Fibroblast of skin of right quadriceps (primary cell): ENCODE results near the gene SLC52A1.
"Not testable (repeated sequence)": the region's sequence is repeated elsewhere in the genome, so short reads cannot be mapped to it uniquely, and the experiment has no call there.

Source experiments
- DNase-seq: peaks from one replicate; pipeline ENCODE4 v3.0.0-alpha.2; 2013

SLC52A1 gene

DNA sequence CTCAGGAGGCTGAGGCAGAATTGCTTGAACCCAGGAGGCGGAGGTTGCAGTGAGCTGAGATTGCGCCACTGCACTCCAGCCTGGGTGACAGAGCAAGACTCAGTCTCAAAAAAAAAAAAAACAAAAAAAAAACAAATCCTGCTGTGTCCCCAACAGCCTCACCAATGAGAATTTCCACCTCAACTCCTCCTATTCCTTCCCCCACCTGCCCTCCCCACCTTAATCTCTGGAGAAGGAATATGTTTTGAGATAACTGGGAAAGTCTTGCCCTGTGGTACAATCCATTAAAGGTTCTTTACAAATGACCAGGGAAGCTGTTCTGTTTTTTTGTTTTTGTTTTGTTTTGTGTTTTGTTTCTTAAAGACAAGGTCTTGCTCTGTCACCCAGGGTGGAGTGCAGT lies 5.1 kb downstream of the SLC52A1 start:
- not testable (repeated sequence) for DNase-seq

- no peak for DNase-seq
These were observed 7.3 kb downstream of the SLC52A1 start for GRCh38 chr17:5027916-5028315.

GRCh38 chr17:5027299-5027698 lies 7.9 kb downstream of the SLC52A1 start:
- no peak for DNase-seq

- no peak for DNase-seq
These were observed 10.6 kb downstream of the SLC52A1 start for GRCh38 chr17:5024604-5025003.

- DNase-seq = no peak
These were observed 11.6 kb downstream of the SLC52A1 start for GRCh38 chr17:5023588-5024147.

GRCh38 chr17:5022171-5022711 lies 13.0 kb downstream of the SLC52A1 start:
- DNase-seq = no peak

DNA sequence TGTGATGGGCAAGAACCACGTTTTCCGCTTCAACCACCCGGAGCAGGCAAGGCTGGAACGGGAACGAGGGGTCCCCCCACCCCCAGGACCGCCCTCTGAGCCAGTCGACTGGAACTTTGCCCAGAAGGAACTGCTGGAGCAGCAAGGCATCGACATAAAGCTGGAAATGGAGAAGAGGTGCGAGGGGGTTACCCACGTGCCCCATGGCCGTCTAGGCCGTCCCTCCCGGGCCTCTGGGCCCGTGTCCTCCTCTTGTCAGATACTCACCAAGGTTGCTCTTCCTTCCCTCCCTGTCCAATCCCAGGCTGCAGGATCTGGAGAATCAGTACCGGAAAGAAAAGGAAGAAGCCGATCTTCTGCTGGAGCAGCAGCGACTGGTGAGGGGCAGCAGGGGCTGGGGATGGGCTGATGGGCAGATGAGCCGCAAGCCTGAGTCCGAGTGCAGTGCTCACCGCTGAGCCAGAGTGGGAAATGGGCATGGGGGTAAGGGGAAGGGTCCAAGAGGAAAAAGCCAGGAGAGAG lies 14.7 kb downstream of the SLC52A1 start:
- no peak for DNase-seq

- DNase-seq = peak; percentile 19
These were observed 15.7 kb downstream of the SLC52A1 start for GRCh38 chr17:5019475-5019956.

GRCh38 chr17:5014357-5014756 lies 20.9 kb downstream of the SLC52A1 start:
- DNase-seq = no peak

- peak; percentile 17 for DNase-seq
These were observed 23.3 kb downstream of the SLC52A1 start for GRCh38 chr17:5011928-5012327.

DNA sequence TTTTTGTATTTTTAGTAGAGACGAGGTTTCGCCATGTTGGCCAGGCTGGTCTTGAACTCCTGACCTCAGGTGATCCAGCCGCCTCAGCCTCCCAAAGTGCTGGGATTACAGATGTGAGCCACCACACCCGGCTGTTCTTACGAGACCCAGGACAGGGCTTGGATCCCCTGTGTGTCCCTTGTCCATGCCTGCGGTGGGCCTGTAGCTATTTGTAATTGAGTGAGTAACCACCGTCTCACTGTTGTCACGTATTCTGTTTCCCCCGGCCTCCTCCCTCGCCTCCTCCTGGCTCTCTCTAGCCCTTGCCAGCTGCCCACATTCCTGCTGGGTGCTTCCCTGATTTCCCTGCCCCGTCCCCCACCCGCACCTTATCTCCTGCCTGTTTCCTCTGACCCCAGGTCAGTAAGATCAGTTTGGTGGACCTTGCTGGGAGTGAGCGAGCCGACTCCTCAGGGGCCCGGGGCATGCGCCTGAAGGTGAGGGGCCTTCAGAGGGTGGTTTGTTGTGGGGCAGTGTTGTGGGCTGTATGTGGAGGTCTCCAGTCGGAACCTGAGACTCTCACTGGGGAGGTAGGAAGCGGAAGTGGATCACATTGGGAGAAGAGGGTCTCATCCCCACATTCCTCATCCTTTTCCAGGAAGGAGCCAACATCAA lies 31.9 kb downstream of the SLC52A1 start:
- DNase-seq = no peak

DNA sequence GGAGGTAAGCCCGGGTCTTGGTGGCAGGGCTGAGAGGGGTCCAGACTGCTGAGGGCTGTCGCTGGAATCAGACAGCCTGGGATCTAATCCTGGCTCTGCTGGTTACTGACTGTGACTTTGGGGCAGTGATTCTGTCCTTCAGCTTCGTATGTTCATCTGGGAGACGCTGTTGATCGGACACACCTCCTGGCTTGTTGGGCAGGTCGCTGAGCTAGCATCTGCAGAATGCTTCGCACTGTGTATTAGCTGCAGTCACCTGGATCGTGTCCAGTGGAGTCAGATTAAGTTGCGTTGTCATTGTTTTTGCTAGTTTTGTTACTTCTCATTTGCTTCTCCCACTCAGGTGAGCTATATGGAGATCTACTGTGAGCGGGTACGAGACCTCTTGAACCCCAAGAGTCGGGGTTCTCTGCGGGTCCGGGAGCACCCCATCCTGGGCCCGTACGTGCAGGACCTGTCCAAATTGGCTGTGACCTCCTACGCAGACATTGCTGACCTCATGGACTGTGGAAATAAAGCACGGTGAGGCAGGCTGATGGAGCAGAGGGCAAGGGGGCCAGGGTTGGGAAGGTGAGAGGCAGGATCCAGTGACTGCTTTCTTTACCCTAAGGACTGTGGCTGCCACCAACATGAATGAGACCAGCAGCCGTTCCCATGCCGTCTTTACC lies 33.0 kb downstream of the SLC52A1 start:
- DNase-seq = no peak

GRCh38 chr17:5000237-5000639 lies 35.0 kb downstream of the SLC52A1 start:
- peak; percentile 43 for DNase-seq

DNA sequence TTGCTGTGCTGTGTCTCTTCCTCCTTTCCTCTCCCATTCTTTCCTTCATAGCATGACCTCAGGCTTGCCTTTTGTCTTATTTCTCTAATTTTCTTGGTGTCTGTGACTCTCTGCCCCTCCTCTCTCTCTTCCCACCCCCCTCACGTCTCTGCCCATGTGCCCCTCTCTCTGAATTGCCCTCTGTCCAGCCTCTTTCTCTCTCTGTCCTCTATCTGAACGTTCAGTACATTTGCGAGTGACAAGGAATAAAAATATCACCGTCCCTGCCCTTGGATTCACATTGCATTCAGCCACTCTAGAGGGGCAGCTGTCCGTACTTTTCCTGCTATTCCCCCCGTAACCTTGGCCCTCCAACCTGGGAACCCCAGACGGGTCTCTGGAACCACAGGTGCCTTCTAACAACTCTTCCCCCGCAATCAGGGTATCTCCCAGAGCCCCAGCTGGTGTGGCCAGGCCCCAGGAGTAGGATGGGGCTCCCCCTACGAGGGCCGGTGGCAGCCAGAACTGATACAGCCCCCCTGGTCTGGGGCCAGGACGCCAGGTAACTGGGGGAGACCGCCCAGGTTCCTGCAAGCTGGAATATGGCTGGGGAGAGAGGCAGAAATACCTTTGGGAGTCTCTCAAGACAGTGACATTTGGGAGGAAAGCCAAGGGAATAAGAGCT lies 35.7 kb downstream of the SLC52A1 start:
- DNase-seq = no peak

GRCh38 chr17:4998732-4999429 lies 36.3 kb downstream of the SLC52A1 start:
- no peak for DNase-seq

DNA sequence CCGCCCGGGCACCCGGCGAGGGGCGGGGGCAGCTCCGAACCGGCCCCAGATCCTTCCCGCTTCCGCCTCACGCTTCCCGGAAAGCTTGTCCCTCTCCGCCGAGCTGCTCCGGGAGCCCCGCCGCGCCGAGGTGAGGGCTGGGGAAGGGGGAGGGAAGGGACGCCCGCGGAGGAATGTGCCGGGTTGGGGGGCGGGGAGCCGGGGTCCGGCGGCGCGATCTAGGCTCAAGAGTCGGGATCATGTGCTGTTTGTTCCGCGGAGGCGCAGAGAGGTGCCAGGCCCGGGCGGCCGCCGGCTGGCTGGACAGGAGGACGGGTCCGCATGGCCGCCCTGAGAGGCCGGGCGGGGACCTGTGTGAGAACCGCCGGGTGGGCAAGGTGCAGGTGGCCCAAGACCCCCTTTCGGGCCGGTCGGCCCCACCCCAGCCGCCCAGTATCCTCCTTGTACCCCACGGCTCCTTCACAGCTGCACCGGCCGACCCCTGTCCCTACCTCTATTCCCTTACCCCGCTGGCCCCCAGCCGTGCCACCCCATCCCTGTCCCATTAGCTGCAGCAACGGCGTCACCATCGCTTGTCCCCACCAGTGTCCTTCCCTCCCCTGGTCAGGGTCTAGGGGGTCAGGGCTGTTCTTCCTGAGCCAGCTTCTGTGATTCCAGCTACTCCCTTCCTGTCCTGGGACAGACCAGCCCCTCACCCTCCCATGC lies 37.0 kb downstream of the SLC52A1 start:
- DNase-seq = no peak

GRCh38 chr17:4997302-4998026 lies 37.8 kb downstream of the SLC52A1 start, which contains the start of the genes INCA1 and KIF1C:
Gene INCA1 (minus strand): TSS chr17:4997522. CDS start chr17:4994437, 3,085 bp downstream.
Gene KIF1C (plus strand): TSS chr17:4997950. CDS start chr17:5000247, 2,297 bp downstream.
- DNase-seq = peak; percentile 84

GRCh38 chr17:4994081-4994595 lies 41.1 kb downstream of the SLC52A1 start:
- no peak for DNase-seq

GRCh38 chr17:4987767-4988567 lies 47.3 kb downstream of the SLC52A1 start:
- peak; percentile 27 for DNase-seq
